H9 (cell line): Measurements from ENCODE around the gene VCP. TPM values are rescaled to one million over a fixed set of nuclear protein-coding genes. Genes with fewer than 3 reads are reported as not detected.

Source experiments
- DNase-seq: peaks from one replicate; pipeline ENCODE4 v3.0.0-alpha.2; 2017
- H2AFZ ChIP-seq: one replicate; pipeline ENCODE4 v1.6.1; 2013; ENCODE audit warnings: mild to moderate bottlenecking, low read length, control low read depth, moderate library complexity
- H2AK5ac ChIP-seq: 2 replicates; pipeline ENCODE4 v1.6.1; 2013; ENCODE audit warnings: low read length, control low read depth, mixed read lengths; ENCODE audit not compliant: insufficient read length
- H2BK120ac ChIP-seq: one replicate; pipeline ENCODE4 v1.6.1; 2013; ENCODE audit warnings: low read depth, mild to moderate bottlenecking, low read length, control low read depth, inconsistent platforms; ENCODE audit not compliant: poor library complexity, severe bottlenecking
- H2BK12ac ChIP-seq: 2 replicates; pipeline ENCODE4 v1.6.1; 2013; ENCODE audit warnings: low read length, control low read depth, mixed read lengths, low read depth; ENCODE audit not compliant: insufficient read length
- H2BK15ac ChIP-seq: 2 replicates; pipeline ENCODE4 v1.6.1; 2013; ENCODE audit warnings: low read depth, low read length, control low read depth
- H2BK20ac ChIP-seq: one replicate; pipeline ENCODE4 v1.6.1; 2013; ENCODE audit warnings: low read depth, mild to moderate bottlenecking, low read length, control low read depth, inconsistent platforms; ENCODE audit not compliant: poor library complexity, severe bottlenecking
- H2BK5ac ChIP-seq: 2 replicates; pipeline ENCODE4 v1.6.1; 2013; ENCODE audit warnings: low read length, control low read depth, mixed read lengths; ENCODE audit not compliant: insufficient read length
- H3K14ac ChIP-seq: 2 replicates; pipeline ENCODE4 v1.6.1; 2013; ENCODE audit warnings: low read length, control low read depth; ENCODE audit not compliant: insufficient read depth
- H3K18ac ChIP-seq: 2 replicates; pipeline ENCODE4 v1.6.1; 2013; ENCODE audit warnings: low read depth, mild to moderate bottlenecking, mixed read lengths, low read length, control low read depth; ENCODE audit not compliant: insufficient read length
- H3K23ac ChIP-seq: 2 replicates; pipeline ENCODE4 v1.6.1; 2013; ENCODE audit warnings: low read length, control low read depth, mixed read lengths, low read depth; ENCODE audit not compliant: insufficient read length
- H3K23me2 ChIP-seq: 2 replicates; pipeline ENCODE4 v1.6.1; 2013; ENCODE audit warnings: low read depth, mild to moderate bottlenecking, mixed read lengths, low read length, control low read depth; ENCODE audit not compliant: insufficient read length, poor library complexity, severe bottlenecking
- H3K27ac ChIP-seq: 2 replicates; pipeline ENCODE4 v1.5.1; 2013; ENCODE audit warnings: low read length, control low read depth, mixed read lengths, low read depth; ENCODE audit not compliant: insufficient read length
- H3K27me3 ChIP-seq: 2 replicates; pipeline ENCODE4 v1.6.1; 2013; ENCODE audit warnings: low read length, control low read depth, inconsistent platforms; ENCODE audit not compliant: insufficient read depth
- H3K4ac ChIP-seq: 2 replicates; pipeline ENCODE4 v1.6.1; 2013; ENCODE audit warnings: low read depth, mild to moderate bottlenecking, control low read depth, inconsistent platforms, low read length, moderate library complexity
- H3K4me1 ChIP-seq: 2 replicates; pipeline ENCODE4 v1.6.1; 2013; ENCODE audit warnings: low read length, control low read depth, inconsistent platforms; ENCODE audit not compliant: insufficient read depth
- H3K4me2 ChIP-seq: 2 replicates; pipeline ENCODE4 v1.6.1; 2013; ENCODE audit warnings: low read length, control low read depth, mixed read lengths; ENCODE audit not compliant: insufficient read length, insufficient read depth
- H3K56ac ChIP-seq: 2 replicates; pipeline ENCODE4 v1.6.1; 2013; ENCODE audit warnings: low read depth, mild to moderate bottlenecking, mixed read lengths, low read length, control low read depth; ENCODE audit not compliant: insufficient read length
- H3K79me1 ChIP-seq: 2 replicates; pipeline ENCODE4 v1.6.1; 2013; ENCODE audit warnings: low read depth, mild to moderate bottlenecking, moderate library complexity, low read length, control low read depth, inconsistent platforms; ENCODE audit not compliant: insufficient read depth, poor library complexity, severe bottlenecking
- H3K79me2 ChIP-seq: 2 replicates; pipeline ENCODE4 v1.6.1; 2013; ENCODE audit warnings: low read length, control low read depth, inconsistent platforms; ENCODE audit not compliant: insufficient read depth
- H3K9ac ChIP-seq: 2 replicates; pipeline ENCODE4 v1.6.1; 2013; ENCODE audit warnings: low read length, control low read depth, mixed read lengths; ENCODE audit not compliant: insufficient read length; ENCODE audit errors: extremely low read depth
- H3K9me3 ChIP-seq: one replicate; pipeline ENCODE4 v1.6.1; 2013; ENCODE audit warnings: low read depth, low read length, inconsistent platforms; ENCODE audit not compliant: control insufficient read depth
- H3T11ph ChIP-seq: one replicate; pipeline ENCODE4 v1.6.1; 2013; ENCODE audit warnings: mild to moderate bottlenecking, low read length, control low read depth, inconsistent platforms
- H4K20me1 ChIP-seq: one replicate; pipeline ENCODE4 v1.6.1; 2013; ENCODE audit not compliant: control insufficient read depth, insufficient read length, insufficient read depth
- H4K5ac ChIP-seq: 2 replicates; pipeline ENCODE4 v1.6.1; 2013; ENCODE audit warnings: low read depth, mild to moderate bottlenecking, mixed read lengths, low read length, control low read depth; ENCODE audit not compliant: insufficient read length
- H4K8ac ChIP-seq: replicated peaks from 2 replicates; pipeline ENCODE4 v1.6.1; 2013; ENCODE audit warnings: low read length, control low read depth, mixed read lengths, low read depth; ENCODE audit not compliant: insufficient read length
- H4K91ac ChIP-seq: 2 replicates; pipeline ENCODE4 v1.6.1; 2013; ENCODE audit warnings: low read depth, mild to moderate bottlenecking, moderate library complexity, mixed read lengths, low read length, control low read depth; ENCODE audit not compliant: insufficient read length
- H3K27ac Mint-ChIP-seq, 3 experiments: 2 replicates in 2 of 3; 3 replicates in 1 of 3; pipeline ENCODE4 v1.8.0; 2020 to 2021; ENCODE audit warnings: mixed read lengths in 3 of 3, mild to moderate bottlenecking in 1 of 3, moderate library complexity in 1 of 3
- H3K27me3 Mint-ChIP-seq: 2 replicates; pipeline ENCODE4 v1.8.0; 2021; ENCODE audit warnings: low read depth, mild to moderate bottlenecking, moderate library complexity, mixed read lengths
- H3K36me3 Mint-ChIP-seq, 3 experiments: 2 replicates in 2 of 3; 3 replicates in 1 of 3; pipeline ENCODE4 v1.8.0; 2020 to 2021; ENCODE audit warnings: low read depth in 3 of 3, mixed read lengths in 3 of 3; ENCODE audit not compliant: insufficient read depth in 1 of 3
- H3K4me1 Mint-ChIP-seq, 2 experiments: 2 replicates each; pipeline ENCODE4 v1.8.0; 2020; ENCODE audit warnings: mixed read lengths in 2 of 2
- H3K4me3 Mint-ChIP-seq, 2 experiments: 2 replicates in 1 of 2; 3 replicates in 1 of 2; pipeline ENCODE4 v1.8.0; 2020 to 2021; ENCODE audit warnings: mild to moderate bottlenecking in 2 of 2, mixed read lengths in 2 of 2, moderate library complexity in 1 of 2
- H3K9me3 Mint-ChIP-seq, 2 experiments: 2 replicates in 1 of 2; 3 replicates in 1 of 2; pipeline ENCODE4 v1.8.0; 2020; ENCODE audit warnings: mild to moderate bottlenecking in 2 of 2, mixed read lengths in 2 of 2, moderate library complexity in 1 of 2
- WGBS: extraction: QIAGEN DNeasy Blood & Tissue Kit; methylation state at CpG from one replicate; pipeline ENCODE4 v1.1.7; 2013; ENCODE audit warnings: missing lambda C conversion rate, low lambda C conversion rate, mixed read lengths; ENCODE audit not compliant: insufficient read length; ENCODE audit errors: extremely low coverage; 5-methylcytosine and 5-hydroxymethylcytosine counted together
- total RNA-seq: library from RNA; stranded (reverse); gene quantifications from 2 replicates; pipeline ENCODE4 v1.2.1, GENCODE V29; 2021
- TF ChIP-seq, protein P1 (sequence below): fragments of 200-600 bp; sonication (generic); conservative IDR thresholded peaks from 3 replicates; pipeline ENCODE4 v1.8.0; 2021; ENCODE audit warnings: antibody characterized with exemption, mild to moderate bottlenecking

VCP gene
- total RNA-seq, 1 experiment from 2014 or later, result 407 TPM

DNA sequence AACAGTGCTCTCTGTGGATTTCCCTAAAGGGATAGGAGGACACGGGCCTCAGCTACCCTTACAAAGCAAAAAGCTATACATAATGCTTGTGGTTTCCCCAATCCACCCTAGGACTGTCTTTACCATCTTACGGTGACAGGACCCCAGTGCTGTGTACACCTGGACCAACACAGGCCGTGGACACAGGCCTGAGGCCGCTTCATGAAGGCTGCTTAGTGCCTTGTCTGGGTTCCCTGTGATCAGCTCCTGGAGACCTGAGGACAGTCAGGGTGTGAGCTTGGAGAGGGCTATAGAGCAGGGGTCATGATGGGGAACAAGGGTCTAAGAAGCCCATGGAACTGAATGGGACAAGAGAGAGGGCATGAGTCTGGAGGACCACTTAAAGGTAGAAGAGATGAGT is 4.4 kb upstream of the VCP start:
- no peaks in the 10 kb centered on the region for H3K9me3 Mint-ChIP-seq
- Histone ChIP-seq H3K4ac (no peak overlapping the region), H4K5ac (no peak overlapping the region), H2BK5ac (no peak overlapping the region), H3K79me2 (peaks cover 10% of the 10 kb centered on the region; the same call in 1 of the 2 replicates), H2AK5ac (no peak overlapping the region), H3K79me1 (peaks cover 7% of the 10 kb centered on the region), H3K9ac (no peak overlapping the region), H3K56ac (no peak overlapping the region), H2BK20ac (no peak overlapping the region), H2BK12ac (no peak overlapping the region), H3K4me2 (no peak overlapping the region), H3T11ph (no peak overlapping the region), H4K8ac (no peak overlapping the region), H3K27ac (no peak overlapping the region), H3K14ac (no peak overlapping the region), H3K9me3 (no peaks in the 10 kb centered on the region), H4K91ac (no peak overlapping the region), H3K4me1 (peaks cover 7% of the 10 kb centered on the region; the same call in 1 of the 2 replicates), H3K18ac (no peak overlapping the region), H4K20me1 (no peaks in the 10 kb centered on the region), H3K23ac (no peak overlapping the region), H3K23me2 (peaks cover 11% of the 10 kb centered on the region), H2BK15ac (no peak overlapping the region), H3K27me3 (no peaks in the 10 kb centered on the region), H2AFZ (no peak overlapping the region), H2BK120ac (no peak overlapping the region)
- H3K36me3 Mint-ChIP-seq, result peaks cover 36 to 54% (median 52%) of the 10 kb centered on the region in 3 experiments; a peak in 6 of 7 replicates
- DNase-seq, result no peak
- no peak overlapping the region for H3K27ac Mint-ChIP-seq
- H3K4me3 Mint-ChIP-seq, result no peak overlapping the region
- peaks cover 20 to 21% of the 10 kb centered on the region in 2 experiments for H3K4me1 Mint-ChIP-seq
- no CpG with 5 or more reads among the region's 4 CpGs for WGBS
- TF ChIP-seq, protein P1, sequence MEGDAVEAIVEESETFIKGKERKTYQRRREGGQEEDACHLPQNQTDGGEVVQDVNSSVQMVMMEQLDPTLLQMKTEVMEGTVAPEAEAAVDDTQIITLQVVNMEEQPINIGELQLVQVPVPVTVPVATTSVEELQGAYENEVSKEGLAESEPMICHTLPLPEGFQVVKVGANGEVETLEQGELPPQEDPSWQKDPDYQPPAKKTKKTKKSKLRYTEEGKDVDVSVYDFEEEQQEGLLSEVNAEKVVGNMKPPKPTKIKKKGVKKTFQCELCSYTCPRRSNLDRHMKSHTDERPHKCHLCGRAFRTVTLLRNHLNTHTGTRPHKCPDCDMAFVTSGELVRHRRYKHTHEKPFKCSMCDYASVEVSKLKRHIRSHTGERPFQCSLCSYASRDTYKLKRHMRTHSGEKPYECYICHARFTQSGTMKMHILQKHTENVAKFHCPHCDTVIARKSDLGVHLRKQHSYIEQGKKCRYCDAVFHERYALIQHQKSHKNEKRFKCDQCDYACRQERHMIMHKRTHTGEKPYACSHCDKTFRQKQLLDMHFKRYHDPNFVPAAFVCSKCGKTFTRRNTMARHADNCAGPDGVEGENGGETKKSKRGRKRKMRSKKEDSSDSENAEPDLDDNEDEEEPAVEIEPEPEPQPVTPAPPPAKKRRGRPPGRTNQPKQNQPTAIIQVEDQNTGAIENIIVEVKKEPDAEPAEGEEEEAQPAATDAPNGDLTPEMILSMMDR, result no peak
- no peaks in the 10 kb centered on the region; the same call in 1 of the 2 replicates for H3K27me3 Mint-ChIP-seq
